ENCODE results near the gene PTPRN2.

DNA sequence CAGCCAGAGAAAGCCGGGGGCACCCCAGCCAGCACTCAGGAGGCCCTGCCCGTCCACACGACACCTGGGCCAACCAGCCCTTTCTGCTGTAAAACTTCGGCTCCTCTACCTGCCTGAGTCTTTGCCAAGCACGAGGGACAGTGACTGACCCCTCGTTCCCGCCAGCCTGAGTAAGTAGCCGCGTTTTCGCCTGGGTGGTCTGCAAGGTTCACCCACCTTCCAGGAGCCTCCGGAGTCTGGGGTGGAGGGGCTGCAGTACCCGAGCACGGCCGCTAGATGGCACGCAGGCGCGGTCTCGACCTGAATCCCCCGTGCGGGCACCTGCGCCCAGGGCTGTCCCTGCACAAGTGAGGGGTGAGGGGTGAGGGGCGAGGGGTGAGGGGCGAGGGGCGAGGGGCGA, 192.7 kb downstream of the PTPRN2 start:
- no peak for TF ChIP-seq PAX8 (CRISPR knock-in tag; IDR thresholded peaks at IDR 0.05; ENCODE audit: borderline replicate concordance)
- TF ChIP-seq KAT7 (CRISPR knock-in tag; IDR thresholded peaks at IDR 0.05; ENCODE audit: borderline replicate concordance): no peak
- no peak for TF ChIP-seq CBFB (CRISPR knock-in tag; IDR thresholded peaks at IDR 0.05)
- TF ChIP-seq, protein P1, sequence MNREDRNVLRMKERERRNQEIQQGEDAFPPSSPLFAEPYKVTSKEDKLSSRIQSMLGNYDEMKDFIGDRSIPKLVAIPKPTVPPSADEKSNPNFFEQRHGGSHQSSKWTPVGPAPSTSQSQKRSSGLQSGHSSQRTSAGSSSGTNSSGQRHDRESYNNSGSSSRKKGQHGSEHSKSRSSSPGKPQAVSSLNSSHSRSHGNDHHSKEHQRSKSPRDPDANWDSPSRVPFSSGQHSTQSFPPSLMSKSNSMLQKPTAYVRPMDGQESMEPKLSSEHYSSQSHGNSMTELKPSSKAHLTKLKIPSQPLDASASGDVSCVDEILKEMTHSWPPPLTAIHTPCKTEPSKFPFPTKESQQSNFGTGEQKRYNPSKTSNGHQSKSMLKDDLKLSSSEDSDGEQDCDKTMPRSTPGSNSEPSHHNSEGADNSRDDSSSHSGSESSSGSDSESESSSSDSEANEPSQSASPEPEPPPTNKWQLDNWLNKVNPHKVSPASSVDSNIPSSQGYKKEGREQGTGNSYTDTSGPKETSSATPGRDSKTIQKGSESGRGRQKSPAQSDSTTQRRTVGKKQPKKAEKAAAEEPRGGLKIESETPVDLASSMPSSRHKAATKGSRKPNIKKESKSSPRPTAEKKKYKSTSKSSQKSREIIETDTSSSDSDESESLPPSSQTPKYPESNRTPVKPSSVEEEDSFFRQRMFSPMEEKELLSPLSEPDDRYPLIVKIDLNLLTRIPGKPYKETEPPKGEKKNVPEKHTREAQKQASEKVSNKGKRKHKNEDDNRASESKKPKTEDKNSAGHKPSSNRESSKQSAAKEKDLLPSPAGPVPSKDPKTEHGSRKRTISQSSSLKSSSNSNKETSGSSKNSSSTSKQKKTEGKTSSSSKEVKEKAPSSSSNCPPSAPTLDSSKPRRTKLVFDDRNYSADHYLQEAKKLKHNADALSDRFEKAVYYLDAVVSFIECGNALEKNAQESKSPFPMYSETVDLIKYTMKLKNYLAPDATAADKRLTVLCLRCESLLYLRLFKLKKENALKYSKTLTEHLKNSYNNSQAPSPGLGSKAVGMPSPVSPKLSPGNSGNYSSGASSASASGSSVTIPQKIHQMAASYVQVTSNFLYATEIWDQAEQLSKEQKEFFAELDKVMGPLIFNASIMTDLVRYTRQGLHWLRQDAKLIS (CRISPR knock-in tag; IDR thresholded peaks at IDR 0.05): no peak
- no peak for TF ChIP-seq SRF (IDR thresholded peaks at IDR 0.05; ENCODE audit: low read depth, low read length)
- TF ChIP-seq ETV6 (CRISPR knock-in tag; conservative IDR thresholded peaks at IDR 0.05): no peak
- no peak for TF ChIP-seq GFI1 (CRISPR knock-in tag; IDR thresholded peaks at IDR 0.05; ENCODE audit: borderline replicate concordance)
- no peak for TF ChIP-seq BCL6 (CRISPR knock-in tag; IDR thresholded peaks at IDR 0.05)
- no peak for TF ChIP-seq RNF2 (conservative IDR thresholded peaks at IDR 0.05; ENCODE audit: low read depth)
- no peak for TF ChIP-seq YY1 (IDR thresholded peaks at IDR 0.05; ENCODE audit: insufficient read depth, insufficient replicate concordance, low read depth, low read length)
- no peak for TF ChIP-seq TAF15 (IDR thresholded peaks at IDR 0.05; ENCODE audit: low read depth, low read length, poor library complexity, severe bottlenecking)
